ENCODE measurements around the gene IMPG2.

- TF ChIP-seq CTCF (conservative IDR thresholded peaks at IDR 0.05) (peak; percentile 76), ZFX (IDR thresholded peaks at IDR 0.05) (no peak)
These were observed 124.2 kb downstream of the IMPG2 start for GRCh38 chr3:101195951-101196713.
